GM19372 (cell line): Measurements from ENCODE around the gene SMARCB1.

ENCODE experiments used
- ATAC-seq: cut with Tn5 transposase; IDR thresholded peaks from one replicate; pipeline ENCODE4 v1.9.1; 2021; ENCODE audit warnings: mild to moderate bottlenecking, low read depth, moderate library complexity; ENCODE audit not compliant: unreplicated experiment

The SMARCB1 gene

GRCh38 chr22:23874871-23875270 is 88.1 kb downstream of the SMARCB1 start:
- no peak for ATAC-seq

GRCh38 chr22:23875801-23876200 is 89.0 kb downstream of the SMARCB1 start:
- no peak for ATAC-seq

- ATAC-seq = no peak
Observed at GRCh38 chr22:23877566-23877965, 90.8 kb downstream of the SMARCB1 start.

- no peak for ATAC-seq
Observed at GRCh38 chr22:23878219-23878618, 91.5 kb downstream of the SMARCB1 start.

- no peak for ATAC-seq
Observed at GRCh38 chr22:23882370-23882769, 95.6 kb downstream of the SMARCB1 start.

- no peak for ATAC-seq
Observed at GRCh38 chr22:23883658-23884057, 96.9 kb downstream of the SMARCB1 start.

- ATAC-seq = no peak
Observed at GRCh38 chr22:23884140-23884539, 97.4 kb downstream of the SMARCB1 start.
